Loucy (cell line): ENCODE results near the gene EOLA2.

Experiments used
- CTCF ChIP-seq: fragments of 200-600 bp; sonication (generic); conservative IDR thresholded peaks from 2 replicates; pipeline ENCODE4 v1.5.1; 2014; ENCODE audit warnings: mild to moderate bottlenecking, antibody characterized with exemption, low read length
- EZH2phosphoT487 ChIP-seq: fragments of 200-600 bp; IDR thresholded peaks from 2 replicates; pipeline ENCODE4 v1.6.1; 2018; ENCODE audit warnings: antibody characterized with exemption, mild to moderate bottlenecking, moderate library complexity, borderline replicate concordance

- TF ChIP-seq CTCF: no peak
- TF ChIP-seq EZH2phosphoT487: no peak
Measured at GRCh38 chrX:149948016-149948415, 9.7 kb upstream of the EOLA2 start.
